Neutrophil (primary cell): ENCODE results near the gene SLC39A11.

Experiments used
- H3K27ac ChIP-seq: fragments of 200-600 bp; sonication (generic); 2 replicates; pipeline ENCODE4 v1.5.1; 2016; ENCODE audit warnings: mild to moderate bottlenecking, moderate library complexity
- H3K27me3 ChIP-seq: fragments of 200-600 bp; sonication (generic); 2 replicates; pipeline ENCODE4 v1.6.0; 2016; ENCODE audit warnings: mild to moderate bottlenecking
- H3K36me3 ChIP-seq: fragments of 200-600 bp; sonication (generic); 2 replicates; pipeline ENCODE4 v1.5.1; 2017
- H3K4me1 ChIP-seq, 2 experiments: fragments of 200-600 bp in 1 of 2; sonication (generic) in 1 of 2; 1 replicate in 1 of 2; 2 replicates in 1 of 2; pipeline versions ENCODE4 v1.5.1 to v1.6.1; 2013 to 2016; ENCODE audit warnings: low read depth in 1 of 2, low read length in 1 of 2, mild to moderate bottlenecking in 1 of 2, moderate library complexity in 1 of 2; ENCODE audit not compliant: control insufficient read depth in 1 of 2, insufficient read depth in 1 of 2
- H3K4me3 ChIP-seq, 2 experiments: fragments of 200-600 bp in 1 of 2; sonication (generic) in 1 of 2; 1 replicate in 1 of 2; 2 replicates in 1 of 2; pipeline ENCODE4 v1.5.1; 2013 to 2016; ENCODE audit warnings: low read depth in 1 of 2, low read length in 1 of 2, mild to moderate bottlenecking in 1 of 2, moderate library complexity in 1 of 2
- H3K9me3 ChIP-seq: fragments of 200-600 bp; sonication (generic); 2 replicates; pipeline ENCODE4 v1.5.1; 2016
- TF ChIP-seq, protein P1 (sequence below): fragments of 200-600 bp; sonication (generic); IDR thresholded peaks from 2 replicates; pipeline ENCODE4 v1.5.1; 2016; ENCODE audit warnings: antibody characterized with exemption

Gene SLC39A11

DNA sequence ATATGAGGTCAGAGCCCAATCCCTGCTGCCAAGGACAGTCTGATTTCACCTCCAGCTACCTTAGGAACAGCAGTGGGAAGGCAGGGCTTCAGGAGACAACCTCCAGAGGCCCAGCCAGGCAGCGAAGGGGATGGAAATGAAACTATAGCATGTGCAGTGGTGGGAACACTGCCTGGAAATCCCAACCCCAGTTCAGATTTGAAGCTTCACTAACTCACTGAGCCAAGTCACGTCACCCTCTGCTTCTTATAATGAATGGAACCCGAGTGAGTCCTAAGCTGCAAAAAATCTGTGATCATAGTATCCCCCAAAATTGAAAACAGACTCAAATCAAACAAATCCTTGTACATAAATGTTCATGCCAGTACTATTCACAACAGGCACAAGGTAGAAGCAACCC is 36.0 kb upstream of the SLC39A11 start:
- TF ChIP-seq, protein P1, sequence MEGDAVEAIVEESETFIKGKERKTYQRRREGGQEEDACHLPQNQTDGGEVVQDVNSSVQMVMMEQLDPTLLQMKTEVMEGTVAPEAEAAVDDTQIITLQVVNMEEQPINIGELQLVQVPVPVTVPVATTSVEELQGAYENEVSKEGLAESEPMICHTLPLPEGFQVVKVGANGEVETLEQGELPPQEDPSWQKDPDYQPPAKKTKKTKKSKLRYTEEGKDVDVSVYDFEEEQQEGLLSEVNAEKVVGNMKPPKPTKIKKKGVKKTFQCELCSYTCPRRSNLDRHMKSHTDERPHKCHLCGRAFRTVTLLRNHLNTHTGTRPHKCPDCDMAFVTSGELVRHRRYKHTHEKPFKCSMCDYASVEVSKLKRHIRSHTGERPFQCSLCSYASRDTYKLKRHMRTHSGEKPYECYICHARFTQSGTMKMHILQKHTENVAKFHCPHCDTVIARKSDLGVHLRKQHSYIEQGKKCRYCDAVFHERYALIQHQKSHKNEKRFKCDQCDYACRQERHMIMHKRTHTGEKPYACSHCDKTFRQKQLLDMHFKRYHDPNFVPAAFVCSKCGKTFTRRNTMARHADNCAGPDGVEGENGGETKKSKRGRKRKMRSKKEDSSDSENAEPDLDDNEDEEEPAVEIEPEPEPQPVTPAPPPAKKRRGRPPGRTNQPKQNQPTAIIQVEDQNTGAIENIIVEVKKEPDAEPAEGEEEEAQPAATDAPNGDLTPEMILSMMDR = no peak
- H3K4me1 ChIP-seq = peaks cover 0 to 5% of the 10 kb centered on the region in 2 experiments
- no peak overlapping the region for H3K27ac ChIP-seq
- no peaks in the 10 kb centered on the region for H3K9me3 ChIP-seq
- no peaks in the 10 kb centered on the region for H3K36me3 ChIP-seq
- no peaks in the 10 kb centered on the region for H3K27me3 ChIP-seq
- H3K4me3 ChIP-seq = no peak overlapping the region

- Histone ChIP-seq H3K4me3 (no peak overlapping the region), H3K27ac (no peak overlapping the region), H3K4me1 (peaks cover 0 to 8% of the 10 kb centered on the region in 2 experiments), H3K9me3 (no peaks in the 10 kb centered on the region), H3K27me3 (no peaks in the 10 kb centered on the region), H3K36me3 (no peaks in the 10 kb centered on the region)
- TF ChIP-seq, protein P1 = no peak
Observed at GRCh38 chr17:73126716-73127473, 34.4 kb upstream of the SLC39A11 start.

- Histone ChIP-seq H3K9me3 (no peaks in the 10 kb centered on the region), H3K27ac (no peak overlapping the region), H3K27me3 (no peaks in the 10 kb centered on the region), H3K4me3 (no peak overlapping the region), H3K36me3 (no peaks in the 10 kb centered on the region), H3K4me1 (peaks cover 0 to 8% of the 10 kb centered on the region in 2 experiments)
- TF ChIP-seq, protein P1 = no peak
Observed at GRCh38 chr17:73123606-73124320, 31.3 kb upstream of the SLC39A11 start.

DNA sequence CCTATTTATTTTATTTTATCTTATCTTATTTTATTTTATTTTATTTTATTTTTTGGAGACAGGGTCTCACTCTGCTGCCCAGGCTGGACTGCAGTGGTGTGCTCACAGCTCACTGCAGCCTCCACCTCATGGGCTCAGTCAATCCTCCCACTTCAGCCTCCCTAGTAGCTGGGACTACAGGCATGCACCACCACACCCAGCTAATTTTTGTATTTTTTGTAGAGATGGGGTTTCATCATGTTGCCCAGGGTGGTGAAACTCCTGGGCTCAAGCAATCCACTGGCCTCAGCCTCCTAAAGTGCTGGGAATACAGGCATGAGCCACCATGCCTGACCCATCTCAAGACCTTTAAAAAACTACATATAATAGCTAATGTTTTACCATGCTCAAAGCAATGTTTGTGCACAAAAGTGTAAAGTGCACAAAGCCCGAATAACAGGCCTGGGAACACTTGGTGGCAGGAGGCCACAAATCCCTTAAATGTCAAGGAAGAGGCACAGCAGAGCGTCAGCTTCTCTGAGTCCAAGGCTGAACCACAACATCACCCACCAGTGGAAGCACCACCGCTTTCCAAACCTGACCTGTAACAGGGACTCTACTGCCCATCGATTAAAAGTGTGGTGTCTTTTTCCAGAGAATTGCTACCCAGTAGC is 30.6 kb upstream of the SLC39A11 start:
- Histone ChIP-seq H3K36me3 (no peaks in the 10 kb centered on the region), H3K9me3 (no peaks in the 10 kb centered on the region), H3K27ac (no peak overlapping the region), H3K4me3 (no peak overlapping the region), H3K4me1 (peaks cover 0 to 8% of the 10 kb centered on the region in 2 experiments), H3K27me3 (no peaks in the 10 kb centered on the region)
- TF ChIP-seq, protein P1 = no peak

DNA sequence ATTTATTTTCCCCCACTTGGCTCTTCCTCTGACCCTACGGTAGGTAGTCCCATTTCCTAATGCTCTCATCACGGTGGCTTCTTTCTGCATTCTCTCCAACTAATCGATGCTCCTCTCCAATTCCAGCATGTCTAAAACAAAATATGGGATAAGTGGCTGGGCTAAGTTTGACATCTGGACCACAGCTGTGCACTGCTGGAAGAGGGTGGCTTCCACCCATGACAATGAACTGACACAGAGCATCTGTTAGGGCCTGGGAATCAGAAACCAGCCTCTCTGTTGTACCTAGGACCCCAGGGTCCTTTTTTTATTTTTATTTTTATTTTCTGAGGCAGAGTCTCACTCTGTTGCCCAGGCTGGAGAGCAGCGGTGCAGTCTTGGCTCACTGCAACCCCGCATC is 29.0 kb upstream of the SLC39A11 start:
- no peaks in the 10 kb centered on the region for H3K9me3 ChIP-seq

More for the DNA sequence above, 29.0 kb upstream of the SLC39A11 start:
- Histone ChIP-seq H3K4me3 (no peak overlapping the region), H3K36me3 (no peaks in the 10 kb centered on the region), H3K4me1 (peaks cover 0 to 8% of the 10 kb centered on the region in 2 experiments), H3K27me3 (no peaks in the 10 kb centered on the region), H3K27ac (no peak overlapping the region)
- TF ChIP-seq, protein P1 = no peak
